Fibroblast of lung (primary cell): Measurements from ENCODE around the gene NCAPH2.

Experiments used
- EZH2 ChIP-seq: IDR thresholded peaks from 2 replicates; pipeline ENCODE4 v1.5.1; 2012; ENCODE audit warnings: low read length, control low read depth, mild to moderate bottlenecking; ENCODE audit errors: missing control alignments
- TF ChIP-seq, protein P1 (sequence below), 2 donors: IDR thresholded peaks in 1 of 2; conservative IDR thresholded peaks in 1 of 2; 1 replicate in 1 of 2; 2 replicates in 1 of 2; pipeline ENCODE4 v1.5.1; 2011 to 2012; ENCODE audit warnings: low read length in 2 of 2, control low read depth in 1 of 2, inconsistent platforms in 1 of 2, low read depth in 1 of 2, mild to moderate bottlenecking in 1 of 2

DNA sequence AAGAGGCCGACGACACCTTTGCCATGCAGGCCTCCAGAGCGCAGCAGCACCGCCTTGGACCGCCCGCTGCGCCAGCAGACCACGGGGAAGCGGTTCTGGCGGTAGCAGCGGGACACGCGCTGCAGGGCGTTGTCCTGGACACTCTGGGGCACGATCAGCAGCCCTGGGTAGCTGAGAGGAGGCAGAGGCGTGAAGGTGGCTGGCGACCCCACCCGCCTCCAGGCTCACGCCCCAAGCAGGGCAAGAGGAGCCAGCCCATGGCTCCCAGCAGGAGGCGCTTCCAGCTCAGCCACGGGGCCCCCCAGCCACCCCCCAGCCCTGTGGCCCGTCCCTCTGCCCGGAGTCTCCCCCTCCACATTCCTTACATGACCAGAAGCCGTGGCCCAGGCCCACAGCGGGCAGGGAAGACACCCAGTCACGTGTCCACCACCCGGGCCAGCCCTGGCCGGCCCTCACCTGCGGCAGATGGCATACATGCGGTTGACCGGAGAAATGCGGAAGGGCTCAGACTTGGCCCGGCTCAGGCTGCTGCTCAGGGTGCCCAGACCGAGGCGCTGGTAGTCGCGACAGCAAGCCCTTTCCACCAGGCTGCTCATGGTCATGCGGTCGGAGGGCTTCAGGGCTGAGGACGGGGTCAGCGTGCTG is 48.4 kb upstream of the NCAPH2 start:
- TF ChIP-seq, protein P1, sequence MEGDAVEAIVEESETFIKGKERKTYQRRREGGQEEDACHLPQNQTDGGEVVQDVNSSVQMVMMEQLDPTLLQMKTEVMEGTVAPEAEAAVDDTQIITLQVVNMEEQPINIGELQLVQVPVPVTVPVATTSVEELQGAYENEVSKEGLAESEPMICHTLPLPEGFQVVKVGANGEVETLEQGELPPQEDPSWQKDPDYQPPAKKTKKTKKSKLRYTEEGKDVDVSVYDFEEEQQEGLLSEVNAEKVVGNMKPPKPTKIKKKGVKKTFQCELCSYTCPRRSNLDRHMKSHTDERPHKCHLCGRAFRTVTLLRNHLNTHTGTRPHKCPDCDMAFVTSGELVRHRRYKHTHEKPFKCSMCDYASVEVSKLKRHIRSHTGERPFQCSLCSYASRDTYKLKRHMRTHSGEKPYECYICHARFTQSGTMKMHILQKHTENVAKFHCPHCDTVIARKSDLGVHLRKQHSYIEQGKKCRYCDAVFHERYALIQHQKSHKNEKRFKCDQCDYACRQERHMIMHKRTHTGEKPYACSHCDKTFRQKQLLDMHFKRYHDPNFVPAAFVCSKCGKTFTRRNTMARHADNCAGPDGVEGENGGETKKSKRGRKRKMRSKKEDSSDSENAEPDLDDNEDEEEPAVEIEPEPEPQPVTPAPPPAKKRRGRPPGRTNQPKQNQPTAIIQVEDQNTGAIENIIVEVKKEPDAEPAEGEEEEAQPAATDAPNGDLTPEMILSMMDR (conservative IDR thresholded peaks at IDR 0.05 in 1 of 2, IDR thresholded peaks at IDR 0.05 in 1 of 2; ENCODE audit: low read depth in 1 of 2, low read length in 2 of 2): no peak
- TF ChIP-seq EZH2: no peak
